ENCODE results near the gene GLDN.
A peak's percentile ranks its signal among the peaks of the same experiment; 100 is the strongest.

Gene GLDN

DNA sequence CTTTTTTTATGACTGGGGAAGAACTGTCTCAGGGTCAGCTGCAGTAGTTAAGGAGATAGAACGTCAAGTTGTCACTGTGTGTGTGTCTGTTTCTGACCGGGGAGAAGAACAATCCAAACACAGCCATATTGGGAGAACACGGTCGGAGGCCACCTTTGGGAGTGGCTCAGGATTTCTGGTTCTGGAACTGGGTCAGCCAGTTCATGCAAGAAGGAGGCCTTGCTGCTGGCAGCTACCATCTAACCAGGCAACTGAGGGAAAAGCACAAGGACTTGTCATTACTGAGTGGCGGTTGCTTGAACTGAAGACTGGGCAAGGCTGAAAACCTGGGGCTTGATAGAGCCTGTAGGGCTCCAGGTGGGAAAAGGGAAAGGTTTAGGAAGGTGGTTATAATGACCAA, 24.6 kb downstream of the GLDN start:
- peak; percentile 20 for DNase-seq (ENCODE audit: low read depth)
- no peak for TF ChIP-seq CTCF (IDR thresholded peaks at IDR 0.05; ENCODE audit: insufficient read depth, low read depth, low read length, missing control alignments)
- H3K4me3 ChIP-seq (ENCODE audit: low read length) = no peak overlapping the region

- DNase-seq (ENCODE audit: low read depth) = peak; percentile 76
- H3K4me3 ChIP-seq (ENCODE audit: low read length) = no peak overlapping the region
- TF ChIP-seq CTCF (IDR thresholded peaks at IDR 0.05; ENCODE audit: insufficient read depth, low read depth, low read length, missing control alignments) = no peak
These were observed 25.5 kb downstream of the GLDN start for GRCh38 chr15:51366920-51367319.

DNA sequence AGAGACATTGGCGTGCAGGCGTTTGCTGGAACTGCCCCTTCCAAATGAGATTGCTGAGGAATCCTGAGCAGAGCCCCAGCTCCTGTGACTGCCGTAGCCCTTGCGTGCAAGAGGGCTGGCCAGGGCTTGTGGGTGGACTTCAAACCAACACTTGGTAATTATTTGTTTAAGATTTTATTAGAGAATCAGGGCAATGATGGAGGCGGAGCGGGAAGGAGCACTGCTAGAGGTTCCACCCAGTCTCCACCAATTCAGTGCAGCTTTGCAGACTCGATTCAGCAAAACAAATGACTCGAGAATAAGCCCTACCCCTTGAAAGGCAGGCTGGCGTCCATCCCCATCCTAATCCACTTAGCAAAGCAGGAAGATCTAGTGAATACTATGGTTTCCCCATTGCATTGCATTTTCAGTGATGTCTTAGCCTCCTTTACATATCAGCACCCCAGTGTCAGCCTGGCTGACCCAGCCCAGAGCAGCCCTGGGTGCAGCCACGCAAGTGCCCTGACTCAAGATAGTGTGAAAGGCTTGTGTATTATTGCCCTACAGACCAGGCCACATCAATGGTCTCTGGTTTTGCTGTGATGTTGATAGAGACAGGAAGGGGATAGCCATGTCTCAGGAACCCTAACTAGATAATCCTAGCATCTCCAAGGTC, 26.0 kb downstream of the GLDN start:
- no peak for DNase-seq (ENCODE audit: low read depth)
- no peak overlapping the region for H3K4me3 ChIP-seq (ENCODE audit: low read length)
- TF ChIP-seq CTCF (IDR thresholded peaks at IDR 0.05; ENCODE audit: insufficient read depth, low read depth, low read length, missing control alignments) = peak; percentile 1

- H3K4me3 ChIP-seq (ENCODE audit: low read length) = no peak overlapping the region
- no peak for TF ChIP-seq CTCF (IDR thresholded peaks at IDR 0.05; ENCODE audit: insufficient read depth, low read depth, low read length, missing control alignments)
- DNase-seq (ENCODE audit: low read depth) = no peak
These were observed 26.9 kb downstream of the GLDN start for GRCh38 chr15:51368307-51368706.

DNA sequence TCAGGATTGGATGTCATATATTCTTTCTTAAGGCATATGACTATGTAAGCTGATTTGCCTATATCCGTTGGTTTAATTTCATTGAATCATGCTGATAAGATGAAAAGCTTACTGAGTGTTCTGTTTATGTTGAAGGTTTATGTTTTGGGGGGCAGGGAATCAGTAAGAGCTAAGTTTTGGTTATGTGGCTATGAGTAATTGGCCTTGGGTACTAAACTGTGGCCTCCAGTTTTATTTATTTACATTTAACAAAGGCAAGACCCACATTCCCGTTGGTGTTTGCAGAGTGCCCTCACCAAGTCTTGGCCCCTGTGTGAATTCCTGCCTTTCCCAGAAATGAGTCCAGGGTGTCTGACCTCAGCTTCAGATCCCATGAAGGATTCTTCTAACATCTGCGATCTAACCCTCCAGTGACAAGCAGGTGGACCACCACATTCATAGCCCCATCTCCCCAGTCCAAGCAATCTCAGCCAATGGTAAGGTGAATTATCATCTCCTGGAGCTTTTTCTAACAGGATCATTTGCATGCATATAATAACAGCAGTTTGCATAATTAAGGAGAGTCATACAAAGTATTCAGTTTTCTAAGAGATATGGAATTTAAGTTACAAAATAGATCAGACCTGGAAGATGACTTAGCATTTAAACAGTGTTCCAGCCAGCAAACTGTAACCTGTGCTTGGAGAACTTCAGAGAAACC, 27.4 kb downstream of the GLDN start:
- H3K4me3 ChIP-seq (ENCODE audit: low read length) = no peak overlapping the region
- no peak for TF ChIP-seq CTCF (IDR thresholded peaks at IDR 0.05; ENCODE audit: insufficient read depth, low read depth, low read length, missing control alignments)
- DNase-seq (ENCODE audit: low read depth) = peak; percentile 20

GRCh38 chr15:51369451-51369761, 28.0 kb downstream of the GLDN start:
- no peak for DNase-seq (ENCODE audit: low read depth)

More at GRCh38 chr15:51369451-51369761, 28.0 kb downstream of the GLDN start:
- H3K4me3 ChIP-seq (ENCODE audit: low read length) = no peak overlapping the region
- no peak for TF ChIP-seq CTCF (IDR thresholded peaks at IDR 0.05; ENCODE audit: insufficient read depth, low read depth, low read length, missing control alignments)
